Ovary (tissue), 3 donors: ENCODE data around the gene POLE.

ENCODE experiments used
- POLR2A ChIP-seq: fragments of 450-650 bp; IDR thresholded peaks from one replicate; pipeline ENCODE4 v1.6.1; 2017; ENCODE audit warnings: antibody characterized with exemption, mild to moderate bottlenecking, moderate library complexity
- TF ChIP-seq, protein P1 (sequence below), 3 donors: fragments of 450-650 bp in 2 of 3; fragments of 200-600 bp in 1 of 3; IDR thresholded peaks; one replicate each; pipeline versions ENCODE4 v1.5.1 to v1.8.0; 2016 to 2022; ENCODE audit warnings: antibody characterized with exemption in 3 of 3, mild to moderate bottlenecking in 1 of 3
- donor health status: DM: no; HTN: no; CAD: no.

DNA sequence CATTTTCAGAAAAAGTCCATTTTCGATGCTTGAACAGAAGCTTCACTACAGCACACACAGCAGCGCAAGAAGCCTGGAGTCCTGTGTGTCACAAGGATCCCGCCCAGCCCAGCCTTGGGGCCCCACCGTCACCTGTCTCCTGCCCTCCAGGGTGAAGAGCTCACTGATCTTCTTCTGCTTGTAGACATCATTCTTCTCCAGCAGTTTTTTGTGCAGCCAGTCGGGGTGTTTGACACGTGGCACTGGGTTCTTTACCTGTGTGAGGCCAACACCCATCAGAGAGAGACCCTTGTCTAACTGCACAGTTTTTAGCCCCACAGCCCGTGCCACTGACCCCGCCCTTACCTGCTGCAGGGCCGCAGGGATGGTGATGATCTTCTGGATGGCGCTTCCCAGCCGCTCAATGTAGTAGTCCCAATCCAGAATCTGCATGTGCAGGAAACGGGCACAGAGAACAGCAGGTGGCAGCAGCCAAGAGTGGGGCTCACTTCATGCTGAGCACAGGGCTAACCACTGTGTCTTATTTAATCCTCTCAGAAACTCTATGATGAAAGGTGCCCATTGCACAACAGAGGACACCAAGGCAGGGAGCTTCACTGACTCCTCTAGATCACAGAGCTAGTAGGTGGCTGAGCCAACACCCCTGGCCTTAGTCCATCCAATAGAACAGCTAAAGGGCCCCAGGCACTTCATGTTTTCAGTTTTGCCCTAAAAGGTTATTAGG lies 30.0 kb downstream of the POLE start:
- TF ChIP-seq, protein P1, sequence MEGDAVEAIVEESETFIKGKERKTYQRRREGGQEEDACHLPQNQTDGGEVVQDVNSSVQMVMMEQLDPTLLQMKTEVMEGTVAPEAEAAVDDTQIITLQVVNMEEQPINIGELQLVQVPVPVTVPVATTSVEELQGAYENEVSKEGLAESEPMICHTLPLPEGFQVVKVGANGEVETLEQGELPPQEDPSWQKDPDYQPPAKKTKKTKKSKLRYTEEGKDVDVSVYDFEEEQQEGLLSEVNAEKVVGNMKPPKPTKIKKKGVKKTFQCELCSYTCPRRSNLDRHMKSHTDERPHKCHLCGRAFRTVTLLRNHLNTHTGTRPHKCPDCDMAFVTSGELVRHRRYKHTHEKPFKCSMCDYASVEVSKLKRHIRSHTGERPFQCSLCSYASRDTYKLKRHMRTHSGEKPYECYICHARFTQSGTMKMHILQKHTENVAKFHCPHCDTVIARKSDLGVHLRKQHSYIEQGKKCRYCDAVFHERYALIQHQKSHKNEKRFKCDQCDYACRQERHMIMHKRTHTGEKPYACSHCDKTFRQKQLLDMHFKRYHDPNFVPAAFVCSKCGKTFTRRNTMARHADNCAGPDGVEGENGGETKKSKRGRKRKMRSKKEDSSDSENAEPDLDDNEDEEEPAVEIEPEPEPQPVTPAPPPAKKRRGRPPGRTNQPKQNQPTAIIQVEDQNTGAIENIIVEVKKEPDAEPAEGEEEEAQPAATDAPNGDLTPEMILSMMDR (IDR thresholded peaks at IDR 0.05) = no peak
- TF ChIP-seq POLR2A = no peak
